Osteocyte (in vitro differentiated cells): Measurements from ENCODE around the gene CHD6. TPM values are rescaled to one million over a fixed set of nuclear protein-coding genes. Genes with fewer than 3 reads are reported as not detected.

ENCODE experiments used
- DNase-seq: peaks from one replicate; pipeline ENCODE4 v3.0.0; 2021; ENCODE audit warnings: mixed read lengths; ENCODE audit not compliant: unreplicated experiment; ENCODE audit errors: extremely low spot score
- H3K27ac Mint-ChIP-seq: one replicate; pipeline ENCODE4 v1.8.0; 2021; ENCODE audit warnings: mild to moderate bottlenecking, mixed read lengths; ENCODE audit not compliant: unreplicated experiment
- H3K27me3 Mint-ChIP-seq: one replicate; pipeline ENCODE4 v1.8.0; 2021; ENCODE audit warnings: mixed read lengths; ENCODE audit not compliant: unreplicated experiment
- H3K36me3 Mint-ChIP-seq: one replicate; pipeline ENCODE4 v1.8.0; 2021; ENCODE audit warnings: mixed read lengths; ENCODE audit not compliant: unreplicated experiment
- H3K4me1 Mint-ChIP-seq: one replicate; pipeline ENCODE4 v1.8.0; 2021; ENCODE audit warnings: mixed read lengths; ENCODE audit not compliant: unreplicated experiment
- H3K4me3 Mint-ChIP-seq: one replicate; pipeline ENCODE4 v1.8.0; 2021; ENCODE audit warnings: mild to moderate bottlenecking, moderate library complexity, mixed read lengths; ENCODE audit not compliant: unreplicated experiment
- H3K9me3 Mint-ChIP-seq: one replicate; pipeline ENCODE4 v1.8.0; 2021; ENCODE audit warnings: mixed read lengths; ENCODE audit not compliant: unreplicated experiment
- total RNA-seq: library from RNA; stranded (reverse); gene quantifications from 2 replicates; pipeline ENCODE4 v1.2.1, GENCODE V29; 2021
- TF ChIP-seq, protein P1 (sequence below): fragments of 200-600 bp; sonication (generic); IDR thresholded peaks from 2 replicates; pipeline ENCODE4 v1.5.0; 2021; ENCODE audit warnings: antibody characterized with exemption, mild to moderate bottlenecking, moderate library complexity

The CHD6 gene
- total RNA-seq, 1 donor from 2014 or later = 51.4 TPM

DNA sequence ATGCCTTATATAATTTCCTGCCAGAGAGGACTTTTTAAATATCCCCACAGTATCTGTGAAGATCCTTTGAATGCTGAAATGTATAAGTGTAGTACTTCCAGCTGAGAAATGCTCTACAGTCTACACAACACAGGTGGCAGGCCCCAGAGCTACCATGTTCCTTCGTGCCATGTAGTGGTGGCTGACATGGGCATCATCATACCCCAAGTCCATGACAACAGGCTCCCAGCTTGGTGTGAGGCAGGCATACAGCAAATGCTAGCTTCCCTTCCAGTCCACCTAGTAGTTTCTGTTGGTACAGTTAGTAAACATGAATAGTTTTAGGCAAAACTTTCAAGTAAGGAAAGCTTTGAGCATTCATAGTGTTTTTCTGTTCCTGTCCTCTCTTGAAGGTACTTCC lies 190.3 kb downstream of the CHD6 start:
- peaks cover 51% of the 10 kb centered on the region for H3K36me3 Mint-ChIP-seq
- H3K4me3 Mint-ChIP-seq = no peak overlapping the region
- TF ChIP-seq, protein P1, sequence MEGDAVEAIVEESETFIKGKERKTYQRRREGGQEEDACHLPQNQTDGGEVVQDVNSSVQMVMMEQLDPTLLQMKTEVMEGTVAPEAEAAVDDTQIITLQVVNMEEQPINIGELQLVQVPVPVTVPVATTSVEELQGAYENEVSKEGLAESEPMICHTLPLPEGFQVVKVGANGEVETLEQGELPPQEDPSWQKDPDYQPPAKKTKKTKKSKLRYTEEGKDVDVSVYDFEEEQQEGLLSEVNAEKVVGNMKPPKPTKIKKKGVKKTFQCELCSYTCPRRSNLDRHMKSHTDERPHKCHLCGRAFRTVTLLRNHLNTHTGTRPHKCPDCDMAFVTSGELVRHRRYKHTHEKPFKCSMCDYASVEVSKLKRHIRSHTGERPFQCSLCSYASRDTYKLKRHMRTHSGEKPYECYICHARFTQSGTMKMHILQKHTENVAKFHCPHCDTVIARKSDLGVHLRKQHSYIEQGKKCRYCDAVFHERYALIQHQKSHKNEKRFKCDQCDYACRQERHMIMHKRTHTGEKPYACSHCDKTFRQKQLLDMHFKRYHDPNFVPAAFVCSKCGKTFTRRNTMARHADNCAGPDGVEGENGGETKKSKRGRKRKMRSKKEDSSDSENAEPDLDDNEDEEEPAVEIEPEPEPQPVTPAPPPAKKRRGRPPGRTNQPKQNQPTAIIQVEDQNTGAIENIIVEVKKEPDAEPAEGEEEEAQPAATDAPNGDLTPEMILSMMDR = no peak
- no peak for DNase-seq
- no peaks in the 10 kb centered on the region for H3K9me3 Mint-ChIP-seq
- no peaks in the 10 kb centered on the region for H3K27me3 Mint-ChIP-seq
- no peak overlapping the region for H3K27ac Mint-ChIP-seq
- peaks cover 20% of the 10 kb centered on the region for H3K4me1 Mint-ChIP-seq

DNA sequence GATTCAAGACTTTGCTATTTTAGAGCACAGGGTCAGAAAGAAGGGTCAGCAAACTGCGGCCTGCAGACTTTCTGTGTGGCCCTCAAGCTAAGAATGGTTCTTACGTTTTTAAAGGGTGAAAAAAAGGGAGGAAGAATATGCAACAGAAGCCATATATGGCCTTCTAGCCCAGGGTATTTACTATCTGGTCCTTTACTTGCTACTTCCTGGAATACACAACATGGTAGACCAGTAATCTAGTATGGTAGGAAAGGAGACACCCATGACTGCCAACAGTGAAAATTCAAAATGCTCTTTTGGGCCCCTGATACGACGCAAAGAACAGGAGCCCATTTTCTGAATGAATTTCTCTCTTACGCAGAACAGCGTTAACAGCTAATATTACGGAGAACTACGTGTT lies 191.2 kb downstream of the CHD6 start:
- Mint-ChIP-seq H3K27me3 (no peaks in the 10 kb centered on the region), H3K36me3 (peaks cover 53% of the 10 kb centered on the region), H3K27ac (no peak overlapping the region), H3K9me3 (no peaks in the 10 kb centered on the region), H3K4me1 (peaks cover 16% of the 10 kb centered on the region), H3K4me3 (no peak overlapping the region)
- no peak for DNase-seq
- TF ChIP-seq, protein P1 = no peak

DNA sequence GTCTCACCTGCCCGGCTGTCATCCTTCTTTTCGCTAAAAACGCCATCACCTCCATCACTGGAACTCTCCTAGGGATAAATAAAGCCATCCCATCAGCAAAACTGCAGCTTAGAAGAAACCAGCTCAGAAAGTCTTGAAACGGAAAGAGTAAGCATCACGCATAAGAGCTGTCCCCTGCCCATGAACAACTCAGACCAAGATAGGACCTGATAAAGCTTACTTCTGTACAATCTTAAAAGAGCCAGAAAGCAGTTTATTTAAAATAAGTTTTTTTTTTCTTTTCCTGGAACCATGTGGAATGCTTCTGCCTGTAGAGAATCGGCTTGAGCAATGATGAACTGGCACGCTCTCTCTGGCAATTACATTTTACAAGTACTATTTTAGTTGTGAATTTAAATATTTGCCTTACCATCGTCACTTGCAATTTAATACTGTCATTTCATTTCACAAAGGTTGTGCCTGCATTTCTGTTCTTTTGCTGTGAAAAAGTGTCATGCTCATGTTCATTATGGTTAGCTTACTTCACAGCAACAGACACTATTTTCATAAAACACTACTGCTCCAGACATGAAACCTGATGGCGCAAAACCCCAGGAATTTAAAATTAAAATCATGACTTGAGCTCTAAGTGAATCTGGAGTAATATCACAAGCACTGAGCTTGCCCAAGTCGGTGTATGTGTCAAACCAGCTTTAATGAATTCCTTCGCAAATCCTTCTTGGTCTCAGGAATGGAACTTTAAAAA lies 191.9 kb downstream of the CHD6 start:
- H3K27ac Mint-ChIP-seq = no peak overlapping the region
- H3K4me1 Mint-ChIP-seq = peaks cover 12% of the 10 kb centered on the region
- no peak for DNase-seq
- H3K36me3 Mint-ChIP-seq = peaks cover 60% of the 10 kb centered on the region
- H3K27me3 Mint-ChIP-seq = no peaks in the 10 kb centered on the region
- no peaks in the 10 kb centered on the region for H3K9me3 Mint-ChIP-seq
- H3K4me3 Mint-ChIP-seq = no peak overlapping the region
- TF ChIP-seq, protein P1 = no peak

DNA sequence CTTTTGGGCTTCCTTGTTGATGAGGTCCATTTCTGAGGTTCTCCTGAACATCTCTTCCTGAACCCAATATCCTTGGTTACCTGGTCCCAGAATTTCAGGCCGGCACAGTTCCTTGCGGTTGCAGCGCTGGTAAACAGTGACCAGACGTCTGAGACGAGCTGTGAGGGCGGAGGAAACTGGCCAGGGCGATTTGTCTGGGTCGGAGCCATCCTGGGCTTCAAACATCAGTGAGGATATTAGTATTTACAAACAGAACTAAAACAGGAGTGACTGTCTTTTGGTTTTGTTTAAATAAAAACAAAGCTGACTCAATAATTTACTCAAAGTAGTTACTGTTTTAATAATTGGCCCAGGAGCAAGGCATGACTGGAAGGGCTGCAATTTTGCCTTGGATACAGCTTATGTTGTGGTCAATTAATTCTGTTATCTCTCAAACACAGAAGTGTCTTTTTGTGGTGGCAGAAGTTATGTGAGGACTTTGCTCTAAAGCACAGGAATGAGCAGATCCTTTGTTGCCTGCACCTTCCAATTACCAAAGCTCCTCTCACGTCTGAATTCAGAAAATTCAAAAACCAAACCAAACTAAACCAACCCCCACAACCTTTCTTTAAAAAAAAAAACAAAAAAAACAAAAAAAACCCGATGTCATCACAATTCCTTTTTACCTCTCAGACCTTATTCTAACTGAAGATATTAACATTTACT lies 192.8 kb downstream of the CHD6 start:
- Mint-ChIP-seq H3K4me3 (no peak overlapping the region), H3K4me1 (peaks cover 8% of the 10 kb centered on the region), H3K27ac (no peak overlapping the region), H3K36me3 (peaks cover 67% of the 10 kb centered on the region), H3K27me3 (no peaks in the 10 kb centered on the region), H3K9me3 (no peaks in the 10 kb centered on the region)
- TF ChIP-seq, protein P1 = no peak
- DNase-seq = no peak

DNA sequence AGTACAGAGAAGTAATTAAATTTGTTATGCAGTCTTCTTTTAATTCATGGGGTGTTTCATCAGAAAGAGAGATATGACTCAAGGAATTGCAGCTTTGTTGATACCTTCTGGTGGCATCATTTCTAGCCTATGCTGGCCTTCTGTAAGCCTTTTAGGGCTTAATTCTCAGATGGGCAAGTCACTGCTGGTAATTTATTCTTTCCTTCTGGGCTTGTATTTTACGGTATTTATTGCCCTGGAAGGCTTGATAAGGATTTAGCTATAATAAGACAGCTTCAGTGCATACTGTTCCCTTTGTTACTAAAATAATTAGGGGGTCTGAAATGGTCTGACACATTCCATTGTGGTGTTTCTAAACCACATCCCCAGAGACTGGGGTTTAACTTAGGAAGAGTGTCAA lies 193.6 kb downstream of the CHD6 start:
- H3K4me3 Mint-ChIP-seq = no peak overlapping the region
- H3K36me3 Mint-ChIP-seq = peaks cover 74% of the 10 kb centered on the region
- DNase-seq = no peak
- TF ChIP-seq, protein P1 = no peak
- H3K27me3 Mint-ChIP-seq = no peaks in the 10 kb centered on the region
- no peak overlapping the region for H3K27ac Mint-ChIP-seq
- H3K9me3 Mint-ChIP-seq = no peaks in the 10 kb centered on the region
- peaks cover 6% of the 10 kb centered on the region for H3K4me1 Mint-ChIP-seq
